H1 (cell line): ENCODE results near the gene SBNO1. TPM values are rescaled to one million over a fixed set of nuclear protein-coding genes. Genes with fewer than 3 reads are reported as not detected.

Experiments
- CTCF ChIA-PET: fragments of 300-600 bp; sonication (Branson Sonifier 250); formaldehyde crosslinking; loops from one replicate; lab custom pipeline; 2021; ENCODE audit not compliant: partially characterized antibody; lab: Charles Lee
- POLR2A ChIA-PET: fragments of 300-600 bp; sonication (Branson Sonifier 250); formaldehyde crosslinking; loops from one replicate; lab custom pipeline; 2021; ENCODE audit warnings: inconsistent platforms; ENCODE audit not compliant: partially characterized antibody; lab: Charles Lee
- DNase-seq, 2 experiments: peaks; one replicate each; pipeline versions ENCODE4 v3.0.0 to v3.0.0-alpha.2; 2010 to 2022; ENCODE audit warnings: low spot score in 2 of 2, low read depth in 1 of 2, mixed read lengths in 1 of 2
- FAIRE-seq: peaks from 2 replicates; lab custom pipeline; 2011; peaks lifted over from hg19 to GRCh38; lab: Jason Lieb, UNC
- H2AFZ ChIP-seq: 2 replicates; pipeline ENCODE4 v1.8.1; 2012; ENCODE audit warnings: low read length, inconsistent platforms
- H2AK5ac ChIP-seq: 2 replicates; pipeline ENCODE4 v1.6.1; 2013; ENCODE audit warnings: low read depth, low read length
- H2BK120ac ChIP-seq: replicated peaks from 2 replicates; pipeline ENCODE3; 2013; ENCODE audit warnings: low read depth, low read length, inconsistent platforms
- H2BK12ac ChIP-seq: 2 replicates; pipeline ENCODE4 v1.6.1; 2013; ENCODE audit warnings: low read depth, low read length
- H2BK15ac ChIP-seq: 2 replicates; pipeline ENCODE4 v1.6.1; 2013; ENCODE audit warnings: low read length
- H2BK20ac ChIP-seq: 2 replicates; pipeline ENCODE4 v1.6.1; 2013; ENCODE audit warnings: low read length
- H2BK5ac ChIP-seq: 2 replicates; pipeline ENCODE4 v1.6.1; 2013; ENCODE audit warnings: low read depth, low read length
- H3K14ac ChIP-seq: 2 replicates; pipeline ENCODE4 v1.6.1; 2013; ENCODE audit warnings: inconsistent platforms; ENCODE audit not compliant: insufficient read length
- H3K18ac ChIP-seq: 2 replicates; pipeline ENCODE4 v1.6.1; 2013; ENCODE audit warnings: low read length; ENCODE audit errors: extremely low read depth
- H3K23ac ChIP-seq: 2 replicates; pipeline ENCODE4 v1.6.1; 2013; ENCODE audit warnings: inconsistent platforms; ENCODE audit not compliant: insufficient read length
- H3K23me2 ChIP-seq: 2 replicates; pipeline ENCODE4 v1.6.1; 2013; ENCODE audit warnings: low read depth, low read length
- H3K27ac ChIP-seq: 2 replicates; pipeline ENCODE4 v1.6.1; 2011; ENCODE audit warnings: low read depth, low read length, inconsistent platforms
- H3K27me3 ChIP-seq, 4 experiments: replicated peaks in 1 of 4; 1 replicate in 1 of 4; 2 replicates in 3 of 4; pipeline versions ENCODE4 v1.6.1 to v1.8.1; 2011 to 2013; ENCODE audit warnings: low read length in 3 of 4, mild to moderate bottlenecking in 3 of 4, inconsistent platforms in 2 of 4, mixed read lengths in 2 of 4, moderate library complexity in 1 of 4; ENCODE audit not compliant: control insufficient read depth in 3 of 4, insufficient read depth in 3 of 4; ENCODE audit errors: extremely low read depth in 1 of 4
- H3K36me3 ChIP-seq, 4 experiments: 2 replicates each; pipeline versions ENCODE4 v1.6.1 to v1.8.1; 2011 to 2013; ENCODE audit warnings: mild to moderate bottlenecking in 4 of 4, low read length in 3 of 4, moderate library complexity in 2 of 4, control low read depth in 1 of 4, inconsistent platforms in 1 of 4; ENCODE audit not compliant: insufficient read depth in 4 of 4, control insufficient read depth in 2 of 4
- H3K4ac ChIP-seq: replicated peaks from 2 replicates; pipeline ENCODE3; 2013; ENCODE audit warnings: low read length, low read depth, mixed read lengths, inconsistent platforms; ENCODE audit not compliant: insufficient read length
- H3K4me1 ChIP-seq, 4 experiments: replicated peaks in 1 of 4; 1 replicate in 1 of 4; 2 replicates in 3 of 4; pipeline versions ENCODE4 v1.6.1 to v1.8.1; 2011 to 2013; ENCODE audit warnings: low read length in 3 of 4, inconsistent platforms in 2 of 4, mixed read lengths in 1 of 4; ENCODE audit not compliant: insufficient read depth in 4 of 4, control insufficient read depth in 3 of 4
- H3K4me2 ChIP-seq, 2 experiments: 2 replicates each; pipeline versions ENCODE4 v1.6.1 to v1.8.1; 2011 to 2013; ENCODE audit warnings: low read depth in 2 of 2, low read length in 2 of 2, control low read depth in 1 of 2, inconsistent platforms in 1 of 2, mild to moderate bottlenecking in 1 of 2; ENCODE audit not compliant: insufficient read depth in 1 of 2
- H3K4me3 ChIP-seq, 4 experiments: fragments of 200-600, 300-600 bp in 1 of 4; sonication (generic), shearing (Covaris generic), sonication (Bioruptor Twin) in 1 of 4; 2 replicates each; pipeline versions ENCODE4 v1.5.1 to v1.8.1; 2011 to 2016; ENCODE audit warnings: low read length in 4 of 4, low read depth in 3 of 4, control low read depth in 2 of 4, inconsistent platforms in 2 of 4, mild to moderate bottlenecking in 2 of 4, mixed read lengths in 1 of 4, moderate library complexity in 1 of 4; ENCODE audit not compliant: insufficient read depth in 2 of 4; ENCODE audit errors: extremely low read depth in 1 of 4
- H3K56ac ChIP-seq: replicated peaks from 2 replicates; pipeline ENCODE3; 2013; ENCODE audit warnings: low read depth, mild to moderate bottlenecking, mixed read lengths, low read length, inconsistent platforms; ENCODE audit not compliant: insufficient read length
- H3K79me1 ChIP-seq: 2 replicates; pipeline ENCODE4 v1.6.1; 2013; ENCODE audit warnings: low read depth, low read length, control low read depth
- H3K79me2 ChIP-seq, 2 experiments: 2 replicates each; pipeline versions ENCODE4 v1.6.1 to v1.8.1; 2012 to 2013; ENCODE audit warnings: low read length in 2 of 2, mild to moderate bottlenecking in 2 of 2, inconsistent platforms in 1 of 2; ENCODE audit not compliant: insufficient read depth in 2 of 2, control insufficient read depth in 1 of 2
- H3K9ac ChIP-seq, 4 experiments: replicated peaks in 1 of 4; 1 replicate in 1 of 4; 2 replicates in 3 of 4; pipeline versions ENCODE4 v1.6.1 to v1.8.1; 2011 to 2013; ENCODE audit warnings: low read depth in 3 of 4, low read length in 3 of 4, control low read depth in 2 of 4, mild to moderate bottlenecking in 2 of 4, moderate library complexity in 2 of 4, inconsistent platforms in 1 of 4; ENCODE audit errors: extremely low read depth in 1 of 4
- H3K9me3 ChIP-seq, 2 experiments: 2 replicates each; pipeline versions ENCODE4 v1.6.1 to v1.8.1; 2012 to 2013; ENCODE audit warnings: mild to moderate bottlenecking in 2 of 2, moderate library complexity in 2 of 2, control low read depth in 1 of 2, inconsistent platforms in 1 of 2, low read depth in 1 of 2, low read length in 1 of 2, mixed read lengths in 1 of 2; ENCODE audit not compliant: insufficient read depth in 2 of 2
- H4K20me1 ChIP-seq, 2 experiments: replicated peaks in 1 of 2; 2 replicates each; pipeline versions ENCODE3 to v1.8.1; 2011 to 2013; ENCODE audit warnings: inconsistent platforms in 2 of 2, low read length in 2 of 2, mild to moderate bottlenecking in 1 of 2; ENCODE audit not compliant: insufficient read depth in 2 of 2, control insufficient read depth in 1 of 2
- H4K5ac ChIP-seq: 2 replicates; pipeline ENCODE4 v1.6.1; 2013; ENCODE audit warnings: low read length, low read depth, mixed read lengths, inconsistent platforms; ENCODE audit not compliant: insufficient read length
- H4K8ac ChIP-seq: 2 replicates; pipeline ENCODE4 v1.8.0; 2013; ENCODE audit warnings: mild to moderate bottlenecking, moderate library complexity, low read length, inconsistent platforms; ENCODE audit not compliant: insufficient read depth; ENCODE audit errors: extremely low read depth
- H4K91ac ChIP-seq: replicated peaks from 2 replicates; pipeline ENCODE3; 2013; ENCODE audit warnings: low read length, mixed read lengths, inconsistent platforms; ENCODE audit not compliant: insufficient read length
- ASH2L ChIP-seq: fragments of 200-600, 300-600 bp; sonication (generic); IDR thresholded peaks from one replicate; pipeline ENCODE4 v1.7.1; 2017; ENCODE audit warnings: low read length
- CBX8 ChIP-seq: fragments of 300-800, 300-1000 bp; sonication (generic); IDR thresholded peaks from 2 replicates; pipeline ENCODE4 v1.7.1; 2016; ENCODE audit warnings: low read depth, low read length, borderline replicate concordance
- JUND ChIP-seq: IDR thresholded peaks from 2 replicates; pipeline ENCODE4 v1.6.1; 2011; ENCODE audit warnings: mild to moderate bottlenecking, improper control_type of control experiment, low read length
- KDM4A ChIP-seq: IDR thresholded peaks from one replicate; pipeline ENCODE4 v1.7.1; 2012; ENCODE audit warnings: low read depth, mild to moderate bottlenecking, moderate library complexity, low read length, inconsistent platforms; ENCODE audit not compliant: severe bottlenecking
- PHF8 ChIP-seq: fragments of 200-600 bp; sonication (generic); conservative IDR thresholded peaks from 2 replicates; pipeline ENCODE4 v1.7.1; 2012; ENCODE audit warnings: low read depth, mild to moderate bottlenecking, inconsistent platforms, low read length, moderate library complexity
- RNF2 ChIP-seq: fragments of 200-900, 300-1000 bp; sonication (generic); IDR thresholded peaks from 2 replicates; pipeline ENCODE4 v1.7.1; 2016; ENCODE audit warnings: borderline replicate concordance, low read depth, mild to moderate bottlenecking, antibody characterized with exemption, low read length; ENCODE audit not compliant: poor library complexity, severe bottlenecking; ENCODE audit errors: missing control alignments
- RXRA ChIP-seq: IDR thresholded peaks from 2 replicates; pipeline ENCODE4 v1.6.1; 2011; ENCODE audit warnings: low read depth, mild to moderate bottlenecking, low read length, moderate library complexity; ENCODE audit not compliant: insufficient read depth
- SIN3A ChIP-seq, 2 experiments: IDR thresholded peaks in 1 of 2; conservative IDR thresholded peaks in 1 of 2; 2 replicates each; pipeline ENCODE4 v1.6.1; 2011 to 2012; ENCODE audit warnings: low read length in 2 of 2, improper control_type of control experiment in 1 of 2, low read depth in 1 of 2, mild to moderate bottlenecking in 1 of 2
- SP1 ChIP-seq: IDR thresholded peaks from 2 replicates; pipeline ENCODE4 v1.6.1; 2011; ENCODE audit warnings: low read depth, low read length
- SRF ChIP-seq: IDR thresholded peaks from 2 replicates; pipeline ENCODE4 v1.6.1; 2011; ENCODE audit warnings: mild to moderate bottlenecking, low read depth, low read length, moderate library complexity
- SUZ12 ChIP-seq: fragments of 200-600 bp; sonication (generic); IDR thresholded peaks from 2 replicates; pipeline ENCODE4 v1.6.1; 2012; ENCODE audit warnings: mild to moderate bottlenecking, inconsistent platforms, low read length, moderate library complexity, mixed read lengths
- WGBS, 2 experiments: shearing (Covaris generic) in 1 of 2; methylation state at CpG; one replicate each; pipeline versions ENCODE4 v1.1.6 to v1.1.7; 2013 to 2015; ENCODE audit warnings: low lambda C conversion rate in 2 of 2, mixed read lengths in 2 of 2, inconsistent platforms in 1 of 2, low coverage in 1 of 2, missing lambda C conversion rate in 1 of 2; ENCODE audit not compliant: insufficient replicate concordance in 2 of 2, insufficient coverage in 1 of 2, insufficient read length in 1 of 2; ENCODE audit errors: extremely low coverage in 1 of 2, missing lambda C conversion rate in 1 of 2; 5-methylcytosine and 5-hydroxymethylcytosine counted together
- polyA plus RNA-seq, 7 experiments: library from polyadenylated mRNA; depleted of rRNA in 3 of 7; stranded (reverse) in 5 of 7; unstranded in 2 of 7; fragments of >200 nt in 5 of 7; fragments of 200-250 nt in 2 of 7; gene quantifications; 1 replicate in 5 of 7; 2 replicates in 1 of 7; 4 replicates in 1 of 7; pipeline versions ENCODE4 v1.2.1 to v1.2.3, GENCODE V29; 2011 to 2013; ENCODE audit warnings: missing spikeins in 2 of 7, mixed read lengths in 2 of 7
- total RNA-seq: library from RNA; stranded (reverse); fragmentation: NEBNext Ultra II Directional; extraction: Animal tissue kit (Norgen Biotek cat#: 25700); gene quantifications from 2 replicates; pipeline ENCODE4 v1.2.1, GENCODE V29; 2021

The SBNO1 gene
- total and polyA plus RNA-seq, 2 of the 8 experiments (the other 6 are each of a cell fraction or from before 2014, with no cell fraction given) = 6.7 to 57.7 TPM

- Histone ChIP-seq H3K23ac (no peak overlapping the region), H2BK20ac (no peak overlapping the region), H3K56ac (no peak overlapping the region), H3K18ac (no peak overlapping the region), H2AK5ac (no peak overlapping the region), H4K20me1 (peaks cover 15 to 23% of the 10 kb centered on the region in 2 experiments), H2AFZ (no peak overlapping the region), H3K4me1 (peaks cover 0 to 8% (median 4%) of the 10 kb centered on the region in 4 experiments; a peak in 3 of 7 replicates), H3K79me2 (no peaks in the 10 kb centered on the region; a peak in 1 of 4 replicates), H4K91ac (no peak overlapping the region), H2BK5ac (no peak overlapping the region), H2BK15ac (no peak overlapping the region), H3K23me2 (peaks cover 9% of the 10 kb centered on the region), H2BK120ac (no peak overlapping the region), H3K9ac (no peak overlapping the region; a peak in 1 of 7 replicates), H3K4me2 (peak overlapping the region; percentile 56 to 82), H2BK12ac (no peak overlapping the region), H3K27me3 (peaks cover 1 to 33% (median 28%) of the 10 kb centered on the region in 4 experiments), H4K8ac (peak overlapping the region; percentile 62; the same call in 1 of the 2 replicates), H3K4ac (no peak overlapping the region), H4K5ac (no peak overlapping the region), H3K4me3 (peak overlapping the region; percentile 27 to 73 (median 50)), H3K14ac (no peak overlapping the region), H3K36me3 (peaks cover 0 to 12% (median 4%) of the 10 kb centered on the region in 4 experiments; a peak in 4 of 8 replicates), H3K79me1 (no peaks in the 10 kb centered on the region), H3K9me3 (no peaks in the 10 kb centered on the region), H3K27ac (no peak overlapping the region)
- WGBS, 2 experiments = 32% methylated on average over 17 of the region's 66 CpGs; no CpG with 5 or more reads in 1 of the 2 experiments
- FAIRE-seq = no peak
- ChIA-PET CTCF (interaction anchor here (1.5 kb wide), 1 partner anchor 24 kb away, joined by 6 read pairs; the partner anchor contains the start of gene SBNO1), POLR2A (interaction anchor here (1.1 to 2.4 kb wide), 4 partner anchors 9 to 323 kb away, joined by 3 to 5 read pairs (median 5); partner anchors contain the start of gene ATP6V0A2)
- DNase-seq = peak in 1 of 2 experiments; percentile 60
- TF ChIP-seq ASH2L (peak; percentile 28), CBX8 (no peak), SP1 (no peak), JUND (no peak), SUZ12 (peak; percentile 43), RXRA (no peak), SRF (no peak), PHF8 (peak; percentile 38; the same call in 1 of the 2 replicates), RNF2 (no peak), KDM4A (peak; percentile 27), SIN3A (conservative IDR thresholded peaks at IDR 0.05 in 1 of 2, IDR thresholded peaks at IDR 0.05 in 1 of 2; ENCODE audit: low read depth in 1 of 2, low read length in 2 of 2) (no peak)
Observed at GRCh38 chr12:123389560-123390351, 25.1 kb upstream of the SBNO1 start.
